ENCODE measurements around the gene RIPK3.

The RIPK3 gene

GRCh38 chr14:24311837-24312615, 27.8 kb downstream of the RIPK3 start:
- no peaks in the 10 kb centered on the region for H3K9me3 ChIP-seq (ENCODE audit: control insufficient read depth, low read length)
- H2AFZ ChIP-seq = no peak overlapping the region
- no peaks in the 10 kb centered on the region for H3K79me2 ChIP-seq
- H3K36me3 ChIP-seq (ENCODE audit: control insufficient read depth, insufficient read depth, low read length) = no peaks in the 10 kb centered on the region
- no peak for TF ChIP-seq CTCF (IDR thresholded peaks at IDR 0.05)
- H3K27ac ChIP-seq = peak overlapping the region; percentile 68
- no peak overlapping the region for H3K9ac ChIP-seq
- peaks cover 7% of the 10 kb centered on the region for H3K4me1 ChIP-seq
- H3K4me2 ChIP-seq (ENCODE audit: low read length) = no peak overlapping the region
- H3K4me3 ChIP-seq (ENCODE audit: low read depth, low read length) = no peak overlapping the region
- H3K27me3 ChIP-seq (ENCODE audit: control insufficient read depth, insufficient read depth, low read length) = no peaks in the 10 kb centered on the region

- Histone ChIP-seq H3K27ac (peak within 1 kb of the TSS; percentile 68), H3K4me1 (peaks cover 7% of the 10 kb centered on the region), H3K36me3 (ENCODE audit: control insufficient read depth, insufficient read depth, low read length) (no peaks in the 10 kb centered on the region)
These were observed 28.9 kb downstream of the RIPK3 start, which contains the start of gene LTB4R for GRCh38 chr14:24310646-24311604. Gene LTB4R (plus strand): TSS chr14:24311502. CDS start chr14:24315652, 4,150 bp downstream.

GRCh38 chr14:24310265-24310645, 29.5 kb downstream of the RIPK3 start:
- Histone ChIP-seq H3K79me2 (no peaks in the 10 kb centered on the region), H3K9ac (no peak overlapping the region), H3K9me3 (ENCODE audit: control insufficient read depth, low read length) (no peaks in the 10 kb centered on the region), H3K4me1 (peaks cover 7% of the 10 kb centered on the region), H3K27ac (peak overlapping the region; percentile 68), H3K4me2 (ENCODE audit: low read length) (peak overlapping the region; percentile 69), H3K36me3 (ENCODE audit: control insufficient read depth, insufficient read depth, low read length) (no peaks in the 10 kb centered on the region), H2AFZ (peak overlapping the region; percentile 90), H3K27me3 (ENCODE audit: control insufficient read depth, insufficient read depth, low read length) (no peaks in the 10 kb centered on the region), H3K4me3 (ENCODE audit: low read depth, low read length) (peak overlapping the region; percentile 33)
- TF ChIP-seq CTCF (IDR thresholded peaks at IDR 0.05) = no peak

More at GRCh38 chr14:24310646-24311604, 28.9 kb downstream of the RIPK3 start, which contains the start of gene LTB4R:
- peak within 1 kb of the TSS; percentile 69 for H3K4me2 ChIP-seq (ENCODE audit: low read length)
- no peaks in the 10 kb centered on the region for H3K27me3 ChIP-seq (ENCODE audit: control insufficient read depth, insufficient read depth, low read length)
- TF ChIP-seq CTCF (IDR thresholded peaks at IDR 0.05) = peak; percentile 53
- no peak within 1 kb of the TSS for H3K9ac ChIP-seq
- H2AFZ ChIP-seq = peak within 1 kb of the TSS; percentile 90
- no peaks in the 10 kb centered on the region for H3K79me2 ChIP-seq
- peak within 1 kb of the TSS; percentile 33 for H3K4me3 ChIP-seq (ENCODE audit: low read depth, low read length)
- no peaks in the 10 kb centered on the region for H3K9me3 ChIP-seq (ENCODE audit: control insufficient read depth, low read length)

GRCh38 chr14:24309538-24310264, 30.1 kb downstream of the RIPK3 start, which contains the start of gene LTB4R2:
Gene LTB4R2 (plus strand): TSS chr14:24310140. CDS start chr14:24310665, 525 bp downstream.
- no peak for TF ChIP-seq CTCF (IDR thresholded peaks at IDR 0.05)

More at GRCh38 chr14:24309538-24310264, 30.1 kb downstream of the RIPK3 start, which contains the start of gene LTB4R2:
- peak within 1 kb of the TSS; percentile 90 for H2AFZ ChIP-seq
- H3K4me3 ChIP-seq (ENCODE audit: low read depth, low read length) = peak within 1 kb of the TSS; percentile 33
- peak within 1 kb of the TSS; percentile 69 for H3K4me2 ChIP-seq (ENCODE audit: low read length)
- H3K4me1 ChIP-seq = peaks cover 7% of the 10 kb centered on the region
- H3K27ac ChIP-seq = peak within 1 kb of the TSS; percentile 68
- no peaks in the 10 kb centered on the region for H3K79me2 ChIP-seq
- no peaks in the 10 kb centered on the region for H3K9me3 ChIP-seq (ENCODE audit: control insufficient read depth, low read length)
- no peaks in the 10 kb centered on the region for H3K36me3 ChIP-seq (ENCODE audit: control insufficient read depth, insufficient read depth, low read length)
- H3K27me3 ChIP-seq (ENCODE audit: control insufficient read depth, insufficient read depth, low read length) = no peaks in the 10 kb centered on the region
- H3K9ac ChIP-seq = no peak within 1 kb of the TSS

Data from parathyroid adenoma (tissue), 2 donors.